EH (cell line): ENCODE measurements around the gene NEK10.
"Not testable (repeated sequence)": the region's sequence is repeated elsewhere in the genome, so short reads cannot be mapped to it uniquely, and the experiment has no call there.

ENCODE experiments used
- DNase-seq: peaks from one replicate; pipeline ENCODE4 v3.0.0-alpha.2; 2015; ENCODE audit warnings: low read depth

The NEK10 gene

GRCh38 chr3:27352047-27352446 is 17.1 kb downstream of the NEK10 start:
- DNase-seq = no peak

GRCh38 chr3:27349832-27350231 is 19.4 kb downstream of the NEK10 start:
- DNase-seq = no peak

- DNase-seq = no peak
Measured at GRCh38 chr3:27345959-27346865, 23.0 kb downstream of the NEK10 start.

GRCh38 chr3:27345493-27345892 is 23.7 kb downstream of the NEK10 start:
- no peak for DNase-seq

- no peak for DNase-seq
Measured at GRCh38 chr3:27345045-27345444, 24.1 kb downstream of the NEK10 start.

DNA sequence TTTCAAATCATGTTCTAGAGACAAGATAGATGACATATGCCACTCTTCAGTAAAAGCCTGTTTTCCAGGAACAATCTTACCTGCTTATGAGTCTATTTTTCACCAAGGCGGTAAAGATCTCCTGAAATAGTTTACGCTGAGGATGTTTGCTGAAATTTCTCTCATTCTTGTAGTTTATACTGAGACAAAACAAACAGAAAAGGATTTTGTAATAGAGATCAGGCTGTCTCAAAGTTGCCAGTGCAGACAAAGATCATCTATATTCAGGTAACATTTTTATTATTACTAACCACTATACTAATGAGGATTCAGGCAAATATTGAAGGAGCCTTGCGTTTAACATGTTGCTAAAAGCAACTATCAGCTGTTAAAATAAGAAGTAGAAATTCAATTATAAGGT is 25.0 kb downstream of the NEK10 start:
- DNase-seq = no peak

- DNase-seq = peak; percentile 36
Measured at GRCh38 chr3:27342267-27342666, 26.9 kb downstream of the NEK10 start.

DNA sequence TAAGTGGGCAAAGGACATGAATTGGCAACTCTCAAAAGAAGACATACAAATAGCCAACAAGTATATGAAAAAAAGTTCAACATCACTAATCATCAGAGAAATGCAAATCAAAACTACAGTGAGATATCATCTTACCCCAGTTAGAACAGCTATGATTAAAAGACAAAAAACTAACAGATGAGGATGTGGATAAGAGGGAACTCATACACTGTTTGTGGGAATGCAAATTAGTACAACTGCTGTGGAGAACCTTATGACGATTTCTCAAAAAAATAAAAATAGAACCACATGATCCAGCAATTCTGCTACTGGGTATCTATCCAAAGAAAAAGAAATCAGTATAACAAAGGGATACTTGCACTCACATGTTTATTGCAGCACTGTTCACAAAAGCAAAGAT is 28.6 kb downstream of the NEK10 start:
- no peak for DNase-seq

DNA sequence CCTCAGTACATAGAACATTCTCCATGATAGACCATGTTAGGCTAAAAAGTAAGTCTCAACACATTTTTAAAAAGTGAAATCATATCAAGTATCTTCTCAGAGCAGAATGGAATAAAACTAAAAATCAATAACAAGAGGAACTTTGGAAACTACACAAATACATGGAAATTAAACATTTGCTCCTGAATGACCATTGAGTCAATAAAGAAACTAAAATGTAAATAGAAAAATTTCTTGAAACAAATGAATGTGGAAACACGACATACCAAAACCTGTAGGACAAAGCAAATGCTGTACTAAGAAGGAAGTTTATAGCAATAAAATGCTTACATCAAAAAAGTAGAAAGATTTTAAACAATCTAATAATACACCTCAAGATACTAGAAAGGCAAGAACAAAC is 33.6 kb downstream of the NEK10 start:
- DNase-seq = no peak

DNA sequence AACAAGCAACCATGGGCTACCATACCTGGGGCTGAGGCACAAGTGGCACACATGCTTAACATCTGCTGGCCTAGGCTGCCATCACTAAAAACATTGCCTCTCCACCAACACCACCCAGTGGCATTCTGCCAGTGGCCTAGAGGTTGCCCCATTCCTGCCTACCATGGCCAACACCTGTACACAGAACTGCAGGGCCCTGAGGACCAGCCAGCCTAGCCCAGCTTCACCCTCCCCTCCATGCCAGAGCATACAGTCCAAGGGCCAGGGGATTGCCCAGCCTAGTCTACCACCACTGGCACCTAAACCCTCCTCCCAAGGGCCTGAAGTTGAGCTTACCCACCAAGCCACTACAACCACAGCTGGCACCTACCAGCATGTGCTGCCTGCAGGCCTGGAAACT is 35.3 kb downstream of the NEK10 start:
- no peak for DNase-seq

GRCh38 chr3:27328982-27329762 is 40.0 kb downstream of the NEK10 start:
- not testable (repeated sequence) for DNase-seq

DNA sequence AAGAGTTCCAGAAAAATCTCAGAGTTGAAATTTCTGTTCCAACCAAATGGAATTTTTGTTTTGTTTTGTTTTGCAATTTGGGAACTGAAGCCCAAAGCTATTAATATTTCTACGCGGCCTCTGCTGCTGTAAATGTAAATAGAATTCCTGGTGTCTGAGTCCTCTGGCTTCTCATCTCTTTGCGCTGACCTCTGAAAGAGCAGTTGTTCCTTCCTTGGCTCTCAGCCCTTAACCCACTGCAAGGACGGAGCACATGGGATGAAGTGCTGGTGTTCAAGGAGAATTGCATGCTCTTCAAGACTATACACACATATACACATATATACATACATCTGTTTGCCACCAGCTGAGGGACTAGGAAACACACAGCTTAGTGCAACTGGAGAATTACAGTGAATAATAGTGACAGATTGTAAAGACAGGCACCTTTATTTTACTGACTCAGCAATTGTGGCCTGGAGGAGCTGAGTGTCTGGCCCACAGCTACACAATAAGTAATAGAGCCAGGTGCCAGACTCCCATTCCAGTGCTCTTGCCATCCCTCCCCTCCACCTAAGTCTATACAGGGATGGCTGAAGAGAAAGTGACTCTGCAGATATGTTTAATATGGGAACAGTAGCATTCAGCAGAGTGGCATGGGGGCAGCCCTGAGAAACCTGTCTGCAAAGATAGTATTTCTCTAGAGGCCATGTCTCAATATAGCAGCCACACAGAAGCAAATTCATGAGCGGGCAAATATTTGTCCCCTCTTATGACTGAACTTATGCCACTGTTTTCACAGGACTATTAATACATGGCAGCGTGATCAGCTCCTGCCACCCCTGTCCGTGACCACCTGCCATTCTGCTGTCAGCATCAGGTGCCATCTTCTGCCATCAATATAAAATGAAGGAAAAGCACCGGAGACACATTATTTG is 42.3 kb downstream of the NEK10 start:
- peak; percentile 98 for DNase-seq

DNA sequence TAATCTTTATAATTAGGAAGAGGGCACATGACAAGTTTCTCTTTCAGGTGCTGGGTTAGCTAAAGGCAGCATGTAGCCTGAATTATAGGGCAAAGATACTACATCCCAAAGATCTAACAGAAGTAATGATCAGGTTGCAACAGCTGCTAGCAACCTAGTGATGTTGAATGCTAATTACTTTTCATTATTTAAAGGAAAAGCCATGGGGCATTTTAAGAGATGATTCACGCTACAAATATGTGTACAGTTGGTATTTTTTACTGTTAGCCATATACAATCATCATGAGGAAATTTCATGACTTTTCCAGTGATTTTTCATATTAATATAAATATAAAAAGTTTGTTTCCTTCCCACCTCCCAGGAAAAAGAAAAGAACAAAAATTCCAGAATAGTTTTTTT is 43.0 kb downstream of the NEK10 start:
- peak; percentile 81 for DNase-seq

DNA sequence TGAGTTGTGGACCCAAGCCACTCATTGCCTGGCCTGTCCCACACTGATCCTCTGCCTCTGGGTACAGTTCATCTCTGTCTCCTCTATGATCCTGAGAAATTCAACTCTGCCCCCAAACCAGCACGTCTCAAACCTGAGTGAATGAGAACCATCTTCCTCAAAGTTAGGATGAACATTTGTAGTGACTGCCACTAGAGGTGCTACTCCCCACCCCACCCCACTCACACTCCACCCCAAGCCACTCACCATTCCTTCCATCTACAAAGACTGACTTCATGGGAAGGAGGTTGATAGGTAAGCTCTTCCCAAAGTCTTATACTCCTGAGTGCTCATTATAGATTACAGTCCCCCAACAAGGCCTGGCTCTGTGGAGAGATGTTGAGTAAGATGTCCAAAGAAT is 43.8 kb downstream of the NEK10 start:
- DNase-seq = no peak

GRCh38 chr3:27324686-27325085 is 44.5 kb downstream of the NEK10 start:
- peak; percentile 53 for DNase-seq

- DNase-seq = no peak
Measured at GRCh38 chr3:27323087-27323570, 46.1 kb downstream of the NEK10 start.

DNA sequence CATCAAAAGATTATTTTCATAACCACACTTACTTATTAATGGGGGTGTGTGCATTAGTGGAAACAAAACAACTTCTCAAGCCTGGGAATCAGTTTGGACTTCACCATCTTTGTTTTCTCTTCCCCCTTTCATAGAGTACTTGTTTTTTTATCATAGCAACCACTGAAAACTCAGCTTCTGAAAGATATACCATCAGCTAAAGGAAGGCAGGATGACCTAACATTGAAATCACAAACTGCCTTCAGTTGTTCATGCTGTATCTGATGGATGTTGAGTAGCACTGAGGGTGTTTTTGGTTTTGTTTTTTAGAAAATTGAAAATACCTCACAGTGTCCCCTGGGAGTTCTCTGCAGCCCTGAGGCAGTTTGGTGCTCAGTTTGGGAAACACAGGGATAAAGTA is 46.5 kb downstream of the NEK10 start:
- DNase-seq = no peak

GRCh38 chr3:27319847-27320526 is 49.2 kb downstream of the NEK10 start:
- no peak for DNase-seq

DNA sequence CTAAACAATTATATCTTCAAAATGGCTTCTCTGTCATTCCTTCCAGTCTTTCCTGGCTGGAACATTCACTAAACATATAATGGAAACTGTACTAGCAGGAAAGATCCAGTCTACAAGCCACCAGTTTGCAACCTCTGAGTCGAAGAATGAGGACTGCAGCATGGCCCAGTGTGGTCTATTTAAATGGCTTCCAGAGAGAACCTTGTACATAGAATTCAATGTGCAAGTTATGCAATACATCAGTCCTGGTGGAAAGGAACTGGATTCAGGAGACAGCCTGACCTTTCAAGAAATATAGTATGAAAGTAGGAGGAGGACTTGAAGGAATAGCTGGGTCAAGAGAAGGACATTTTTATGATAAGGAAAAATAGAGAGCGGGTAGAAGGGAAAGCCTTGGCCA is 49.9 kb downstream of the NEK10 start:
- DNase-seq = no peak

DNA sequence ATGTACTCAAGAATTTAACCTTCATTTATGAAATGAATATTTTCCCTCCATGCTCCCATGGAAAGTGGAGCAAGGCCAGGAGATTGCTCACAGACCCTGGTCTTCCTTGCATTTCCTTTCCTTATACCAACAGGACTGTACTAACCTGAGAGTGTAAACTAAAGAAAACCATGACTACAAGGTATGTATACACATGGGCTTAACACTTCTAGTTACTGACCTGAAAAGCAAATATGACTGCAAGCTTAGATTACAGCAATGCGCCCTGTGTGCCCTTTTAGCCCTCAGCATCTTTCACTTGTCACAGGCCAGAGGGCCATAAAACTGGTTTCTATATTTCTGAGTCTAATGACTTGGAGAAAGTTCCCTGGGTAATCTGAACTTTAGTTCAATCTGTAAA is 52.1 kb downstream of the NEK10 start:
- no peak for DNase-seq

- DNase-seq = no peak
Measured at GRCh38 chr3:27315003-27315402, 54.2 kb downstream of the NEK10 start.
